ENCODE measurements around the gene DDIT3. TPM values are rescaled to one million over a fixed set of nuclear protein-coding genes. Genes with fewer than 3 reads are reported as not detected.

The DDIT3 gene
- total RNA-seq, 1 experiment from 2014 or later: 3.4 TPM

- TF ChIP-seq STAT6 (CRISPR knock-in tag; conservative IDR thresholded peaks at IDR 0.05; ENCODE audit: low read depth) (no peak), ZNF671 (CRISPR knock-in tag; IDR thresholded peaks at IDR 0.05) (no peak), GRHL2 (CRISPR knock-in tag; IDR thresholded peaks at IDR 0.05; ENCODE audit: insufficient replicate concordance, severe bottlenecking) (no peak), ZNF425 (CRISPR knock-in tag; conservative IDR thresholded peaks at IDR 0.05) (no peak), NR2C2 (CRISPR knock-in tag; IDR thresholded peaks at IDR 0.05) (no peak), GTF2I (CRISPR knock-in tag; conservative IDR thresholded peaks at IDR 0.05) (no peak), EMX1 (CRISPR knock-in tag; IDR thresholded peaks at IDR 0.05) (no peak), SMAD3 (CRISPR knock-in tag; IDR thresholded peaks at IDR 0.05; ENCODE audit: borderline replicate concordance) (no peak), ARID4B (CRISPR knock-in tag; IDR thresholded peaks at IDR 0.05; ENCODE audit: borderline replicate concordance) (no peak)
Measured at GRCh38 chr12:57498571-57498970, 21.7 kb downstream of the DDIT3 start (continued).

GRCh38 chr12:57498132-57498502 lies 22.2 kb downstream of the DDIT3 start:
- DNase-seq (ENCODE audit: low spot score) (peak; percentile 55), ATAC-seq (peak; percentile 90)
- TF ChIP-seq ZNF512 (CRISPR knock-in tag; IDR thresholded peaks at IDR 0.05; ENCODE audit: borderline replicate concordance) (no peak), FOXP1 (CRISPR knock-in tag; IDR thresholded peaks at IDR 0.05; ENCODE audit: borderline replicate concordance) (no peak), ZNF317 (CRISPR knock-in tag; IDR thresholded peaks at IDR 0.05; ENCODE audit: borderline replicate concordance, low read depth) (no peak), CTCF (IDR thresholded peaks at IDR 0.05) (peak; percentile 16; the same call in 1 of the 2 replicates), RELA (CRISPR knock-in tag; IDR thresholded peaks at IDR 0.05; ENCODE audit: borderline replicate concordance) (no peak), PRRX2 (CRISPR knock-in tag; IDR thresholded peaks at IDR 0.05) (no peak)
- no peak overlapping the region for H3K4me3 Mint-ChIP-seq
- H3K4me1 Mint-ChIP-seq: no peaks in the 10 kb centered on the region
- H3K9me3 Mint-ChIP-seq: peaks cover 5% of the 10 kb centered on the region; the same call in 1 of the 2 replicates
- ChIA-PET POLR2A (no interaction called here), CTCF (interaction anchor here (0.7 to 1.0 kb wide), 2 partner anchors 14 to 40 kb away, joined by 4 to 5 read pairs; no protein-coding TSS in a partner anchor)
- no peak overlapping the region for H3K27ac Mint-ChIP-seq
- no peaks in the 10 kb centered on the region for H3K27me3 Mint-ChIP-seq (ENCODE audit: low read depth)
- H3K36me3 Mint-ChIP-seq: peaks cover 84% of the 10 kb centered on the region

Data from WTC11 (cell line).